Endometrial microvascular endothelial cells (primary cell): Measurements from ENCODE around the gene ELOA. TPM values are rescaled to one million over a fixed set of nuclear protein-coding genes. Genes with fewer than 3 reads are reported as not detected.
"Not testable (repeated sequence)": the region's sequence is repeated elsewhere in the genome, so short reads cannot be mapped to it uniquely, and the experiment has no call there.

Source experiments
- in situ Hi-C: cut with HindIII; loops from 2 replicates; pipeline ENCODE4 v1.10.0; 2017; ENCODE audit warnings: low sequenced_read_pairs, low pct_unique_long_range_greater_than_20kb; ENCODE audit errors: inconsistent ontology term
- total RNA-seq: library from RNA; depleted of rRNA; stranded (reverse); fragments of >200 nt; gene quantifications from one replicate; pipeline ENCODE4 v1.2.3, GENCODE V29; 2015; ENCODE audit errors: inconsistent ontology term

ELOA gene
- total RNA-seq, 1 donor from 2014 or later: 32.5 TPM

DNA sequence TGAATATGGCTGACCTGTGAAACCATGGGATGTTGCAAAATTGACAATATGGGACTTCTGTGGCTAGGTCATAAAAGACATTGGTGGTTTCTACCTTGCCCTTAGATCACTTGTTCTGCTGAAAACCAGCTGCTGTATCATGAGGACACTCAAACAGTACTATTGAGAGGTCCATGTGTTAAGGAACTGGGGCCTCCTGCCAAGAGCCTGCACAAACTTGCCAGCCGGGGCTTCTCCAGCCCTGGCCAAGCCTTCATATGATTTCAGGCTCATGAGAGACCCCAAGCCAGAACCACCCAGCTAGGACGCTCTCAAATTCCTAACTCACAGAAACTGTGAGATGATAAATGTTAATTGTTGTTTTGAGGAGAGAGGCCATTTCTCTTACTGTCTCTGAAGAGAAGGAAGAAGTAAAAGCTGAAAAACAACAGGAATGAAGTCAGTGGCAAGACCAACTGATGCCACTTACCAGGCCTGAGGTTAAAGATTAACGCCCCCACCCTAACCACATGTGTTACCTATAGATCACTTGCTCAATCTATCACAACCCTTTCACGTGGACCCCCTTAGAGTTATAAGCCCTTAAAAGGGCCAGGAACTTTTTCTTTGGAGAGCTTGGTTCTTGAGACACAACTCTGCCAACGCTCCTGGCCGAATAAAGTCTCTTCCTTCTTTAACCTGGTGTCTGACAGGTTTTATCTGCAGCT is 31.1 kb downstream of the ELOA start:
- in situ Hi-C loops: no loop called here

DNA sequence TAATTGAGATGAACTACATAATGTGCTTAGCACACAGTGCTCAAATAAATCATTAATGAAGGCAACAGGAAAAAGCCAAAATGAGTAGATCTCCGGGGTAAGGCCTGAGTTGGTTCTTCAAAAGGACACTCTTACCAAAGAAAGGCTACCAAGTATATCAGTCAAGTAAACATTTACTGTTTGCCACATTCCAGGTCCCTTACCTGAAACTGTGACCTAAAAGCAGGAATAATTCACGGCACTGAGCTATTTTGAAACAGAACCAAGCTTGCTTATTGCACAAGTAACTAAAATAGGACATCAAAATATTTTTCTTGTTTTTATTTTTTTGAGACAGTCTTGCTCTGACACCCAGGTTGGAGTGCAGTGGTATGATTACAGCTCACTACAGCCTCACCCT is 32.9 kb downstream of the ELOA start:
- in situ Hi-C loops: no loop called here

DNA sequence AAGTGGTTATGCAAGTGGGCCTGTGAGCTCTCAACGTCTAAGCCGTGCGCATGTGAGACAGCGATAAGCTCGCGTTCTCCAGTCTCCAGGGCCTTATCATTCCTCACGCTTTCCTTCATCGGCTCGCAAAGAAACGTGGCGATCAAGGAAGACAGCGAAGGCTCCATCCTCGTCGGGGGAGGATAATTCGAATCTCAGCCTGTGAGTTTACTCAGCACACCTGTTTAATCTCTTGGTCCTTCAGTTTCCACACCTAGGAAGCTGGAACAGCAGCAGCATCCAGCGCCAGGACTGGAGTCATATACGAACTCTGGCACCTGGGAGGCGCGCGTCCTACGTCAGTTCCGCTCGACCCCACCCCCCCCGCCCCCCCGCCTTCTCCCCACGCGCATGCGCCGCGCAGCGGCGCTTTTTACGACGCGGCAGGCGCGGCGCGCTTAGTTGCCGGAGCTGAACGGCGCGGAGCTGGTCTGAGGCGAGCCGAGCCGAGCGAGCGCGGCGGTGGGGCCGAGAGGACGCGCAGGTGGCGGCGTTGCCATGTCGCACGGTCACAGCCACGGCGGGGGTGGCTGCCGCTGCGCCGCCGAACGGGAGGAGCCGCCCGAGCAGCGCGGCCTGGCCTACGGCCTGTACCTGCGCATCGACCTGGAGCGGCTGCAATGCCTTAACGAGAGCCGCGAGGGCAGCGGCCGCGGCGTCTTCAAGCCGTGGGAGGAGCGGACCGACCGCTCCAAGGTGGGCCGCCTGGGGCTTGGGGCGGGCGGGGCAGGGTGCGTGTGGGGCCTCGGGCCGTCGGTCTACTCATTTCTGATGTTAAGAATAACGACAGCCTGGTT is 34.9 kb downstream of the ELOA start, which contains the start of gene PITHD1:
Gene PITHD1 (plus strand): TSS at position 440 of the 836 bp plus-strand sequence. CDS start 98 bp downstream, at position 538.
- in situ Hi-C loops: no loop called here

DNA sequence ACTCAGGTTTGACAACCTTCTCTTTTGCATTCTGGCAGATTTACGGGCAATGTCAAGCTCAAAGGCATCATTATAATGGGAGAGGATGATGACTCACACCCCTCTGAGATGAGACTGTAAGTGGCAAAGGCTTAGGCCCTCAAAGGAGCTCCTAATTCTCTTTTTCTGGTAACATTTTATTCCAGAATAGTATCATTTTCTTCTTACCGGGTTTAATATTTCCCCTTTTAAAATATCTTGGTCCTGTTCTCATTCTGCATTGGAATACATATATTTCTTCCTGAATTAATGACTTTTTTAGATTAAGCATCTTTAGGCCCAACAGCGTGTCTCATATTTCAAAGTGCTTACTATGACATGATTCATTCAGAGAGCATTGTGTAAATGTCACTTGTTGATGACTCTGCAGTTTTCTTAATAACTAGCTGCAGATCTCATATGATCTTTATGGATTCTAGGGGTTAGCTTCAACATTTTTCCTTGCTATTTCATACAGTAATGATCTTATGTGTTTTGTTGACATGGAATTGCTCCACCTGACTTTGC is 36.6 kb downstream of the ELOA start:
- in situ Hi-C loops: no loop called here

DNA sequence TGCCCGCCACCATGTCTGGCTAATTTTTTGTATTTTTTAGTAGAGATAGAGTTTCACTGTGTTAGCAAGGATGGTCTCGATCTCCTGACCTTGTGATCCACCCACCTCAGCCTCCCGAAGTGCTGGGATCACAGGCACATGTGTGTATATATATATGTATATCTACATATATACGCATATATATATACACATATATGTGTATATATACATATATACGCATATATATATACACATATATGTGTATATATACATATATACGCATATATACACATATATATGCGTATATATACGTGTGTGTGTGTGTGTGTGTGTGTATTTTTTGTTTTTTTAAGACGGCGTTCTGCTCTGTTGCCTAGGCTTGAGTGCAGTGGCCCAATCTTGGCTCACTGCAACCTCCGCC is 39.9 kb downstream of the ELOA start:
- in situ Hi-C loops: not testable (repeated sequence)

DNA sequence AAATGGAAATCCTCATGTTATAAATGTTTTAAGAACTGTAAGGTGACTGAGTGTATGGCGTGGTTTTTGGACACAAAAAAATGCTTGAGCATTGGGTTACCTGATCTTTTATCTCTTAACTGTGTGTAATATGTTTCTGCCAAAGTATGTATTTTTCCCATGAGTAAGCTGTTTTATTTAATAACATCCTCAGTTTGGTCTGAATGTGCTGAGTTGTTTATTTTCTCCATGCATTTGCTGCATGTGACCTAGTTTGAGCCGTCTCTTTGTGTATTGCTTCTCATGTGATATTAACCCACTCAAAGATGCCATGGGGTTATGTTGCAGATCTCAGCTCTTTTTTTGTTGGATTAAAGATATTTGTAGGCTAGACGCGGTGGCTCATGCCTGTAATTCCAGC is 41.6 kb downstream of the ELOA start:
- in situ Hi-C loops: no loop called here

DNA sequence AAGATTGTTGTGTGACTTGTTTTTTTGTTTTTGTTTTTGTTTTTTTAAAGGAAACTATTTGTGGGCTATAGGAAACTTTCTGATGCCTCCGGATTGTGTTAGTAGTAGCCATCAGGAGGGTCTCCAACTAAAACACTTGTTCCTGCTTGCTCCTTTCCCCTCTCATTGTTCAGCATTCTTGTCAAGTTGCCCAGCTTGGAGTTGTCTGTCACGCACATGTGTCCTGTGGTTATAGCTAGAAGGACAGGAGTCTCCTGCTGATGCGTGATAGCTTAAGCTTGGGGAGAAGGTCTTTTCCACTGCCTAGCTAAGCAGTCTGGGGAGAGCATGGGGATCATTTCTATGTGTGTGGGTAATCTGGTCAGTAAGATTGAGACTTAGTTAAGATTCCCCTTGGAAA is 44.4 kb downstream of the ELOA start:
- in situ Hi-C loops: no loop called here

DNA sequence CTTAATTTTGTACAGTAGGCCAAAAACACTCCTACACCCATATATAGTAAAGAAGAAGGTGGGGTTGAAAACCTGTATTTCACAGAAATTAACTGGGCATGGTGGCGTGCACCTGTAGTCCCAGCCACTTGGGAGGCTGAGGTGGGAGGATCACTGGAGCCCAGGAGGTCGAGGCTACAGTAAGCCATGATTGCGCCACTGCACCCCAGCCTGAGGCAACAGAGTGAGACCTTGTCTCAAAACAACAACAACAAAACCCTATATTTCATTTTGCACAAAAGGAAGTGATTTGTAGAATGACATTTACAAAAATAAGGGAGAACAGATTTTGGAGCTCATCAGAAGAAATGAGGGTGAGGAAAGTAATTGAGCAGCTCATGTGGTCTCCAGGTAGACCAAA is 45.4 kb downstream of the ELOA start:
- in situ Hi-C loops: no loop called here

DNA sequence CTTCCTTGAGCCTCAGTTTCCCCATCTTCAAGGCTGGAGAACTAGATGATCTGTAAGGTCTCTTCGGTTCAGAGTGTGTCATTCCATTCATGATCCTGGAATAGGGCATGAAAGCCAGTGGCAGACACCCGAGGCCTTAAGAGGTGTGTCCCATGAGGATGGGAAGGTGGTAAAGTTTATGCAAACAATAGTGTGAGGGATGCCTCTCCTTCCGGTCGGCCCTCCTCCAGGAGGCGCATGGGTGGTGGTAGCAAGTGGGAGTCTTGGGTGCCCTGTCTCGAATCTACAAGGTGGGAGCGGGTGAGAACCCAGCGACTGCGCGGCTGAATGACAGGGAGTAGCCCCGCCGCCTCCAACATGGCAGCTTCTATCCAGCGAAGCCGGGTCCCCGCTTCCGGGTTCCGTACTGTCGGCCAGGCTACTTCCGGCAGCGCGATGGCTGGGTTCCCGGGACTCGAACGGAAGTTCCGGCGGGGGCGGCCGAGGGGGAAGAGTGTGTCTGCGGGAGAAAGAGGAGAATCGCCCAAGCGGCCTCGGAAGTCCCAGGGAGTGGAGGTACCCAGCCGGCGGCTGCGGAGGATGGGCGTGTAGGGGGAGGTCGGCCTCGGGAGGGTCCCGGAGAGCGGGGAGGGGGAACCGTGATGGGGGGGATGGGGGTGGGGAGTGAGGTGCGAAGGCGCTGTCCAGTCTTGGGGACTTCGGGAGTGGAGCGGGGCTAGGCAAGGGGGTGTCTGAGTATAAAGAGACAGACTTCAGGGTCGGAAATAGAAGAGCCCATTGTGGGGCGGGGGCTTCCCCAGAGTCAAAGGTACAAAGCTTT is 47.6 kb downstream of the ELOA start, which contains the start of gene LYPLA2:
Gene LYPLA2 (plus strand): TSS at position 450 of the 820 bp plus-strand sequence. CDS start 1,538 bp downstream, outside the sequence.
- in situ Hi-C loops: no loop called here

DNA sequence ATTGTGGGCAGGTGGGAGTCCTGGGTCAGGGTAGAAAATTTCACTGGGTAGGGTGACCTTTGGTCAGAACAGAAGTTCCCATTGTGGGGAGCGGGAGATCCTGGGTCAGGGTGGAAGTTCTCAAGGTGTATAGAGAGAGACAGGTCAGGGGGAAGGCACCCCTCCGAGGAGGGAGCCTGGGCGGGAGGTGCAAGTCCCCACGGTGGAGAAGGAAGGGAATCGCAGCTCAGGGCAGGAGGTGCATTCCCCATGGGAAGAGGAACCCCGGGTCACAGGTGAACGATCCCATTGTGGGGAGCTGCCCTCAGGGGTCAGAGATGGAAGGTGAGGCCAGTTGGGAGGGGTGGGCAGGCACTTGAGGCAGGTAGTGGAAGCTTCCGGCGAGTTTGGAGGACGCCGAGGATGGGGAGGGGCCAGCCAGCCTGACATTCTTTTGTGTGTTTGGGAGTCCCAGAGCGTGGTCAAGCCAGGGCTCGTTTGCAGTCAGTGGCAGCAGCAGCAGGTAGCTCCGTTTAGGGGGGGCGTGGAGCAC is 48.3 kb downstream of the ELOA start:
- in situ Hi-C loops: no loop called here

DNA sequence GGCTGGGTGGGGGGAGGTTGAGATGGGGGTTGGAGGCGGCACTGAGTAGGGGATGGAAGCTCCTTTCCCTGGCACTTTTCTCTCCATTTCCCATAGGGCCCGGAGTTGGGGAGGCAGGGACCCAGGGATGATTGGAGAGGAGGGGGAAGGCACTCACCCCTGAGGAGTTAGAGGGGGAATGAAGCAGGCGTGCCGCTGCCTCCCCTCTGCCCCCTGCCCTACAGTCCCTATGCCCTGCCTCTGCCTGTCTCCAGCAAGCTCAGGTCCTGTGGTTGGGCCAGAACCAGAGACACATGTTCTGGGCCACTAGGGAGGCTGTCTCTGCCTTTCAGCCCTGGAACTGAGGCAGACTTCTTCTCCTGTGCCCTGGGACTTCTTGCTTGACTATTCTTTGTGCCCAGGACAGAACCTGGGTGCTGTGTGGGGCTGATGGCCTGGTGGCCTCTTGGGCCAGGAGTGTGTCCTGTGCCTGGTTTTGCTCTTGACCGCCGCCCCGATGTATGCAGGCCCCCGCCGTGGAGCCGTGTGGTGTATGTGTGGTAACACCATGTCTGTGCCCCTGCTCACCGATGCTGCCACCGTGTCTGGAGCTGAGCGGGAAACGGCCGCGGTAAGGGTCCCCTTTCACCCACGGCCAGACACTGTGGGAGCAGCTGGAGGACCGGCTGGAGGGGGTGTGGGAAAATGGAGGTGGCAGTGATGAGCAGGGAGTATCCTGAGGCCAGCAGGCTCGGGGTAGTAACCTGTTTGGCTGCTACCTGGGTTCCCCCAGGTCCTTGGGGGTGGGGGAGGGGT is 49.1 kb downstream of the ELOA start:
- in situ Hi-C loops: no loop called here

DNA sequence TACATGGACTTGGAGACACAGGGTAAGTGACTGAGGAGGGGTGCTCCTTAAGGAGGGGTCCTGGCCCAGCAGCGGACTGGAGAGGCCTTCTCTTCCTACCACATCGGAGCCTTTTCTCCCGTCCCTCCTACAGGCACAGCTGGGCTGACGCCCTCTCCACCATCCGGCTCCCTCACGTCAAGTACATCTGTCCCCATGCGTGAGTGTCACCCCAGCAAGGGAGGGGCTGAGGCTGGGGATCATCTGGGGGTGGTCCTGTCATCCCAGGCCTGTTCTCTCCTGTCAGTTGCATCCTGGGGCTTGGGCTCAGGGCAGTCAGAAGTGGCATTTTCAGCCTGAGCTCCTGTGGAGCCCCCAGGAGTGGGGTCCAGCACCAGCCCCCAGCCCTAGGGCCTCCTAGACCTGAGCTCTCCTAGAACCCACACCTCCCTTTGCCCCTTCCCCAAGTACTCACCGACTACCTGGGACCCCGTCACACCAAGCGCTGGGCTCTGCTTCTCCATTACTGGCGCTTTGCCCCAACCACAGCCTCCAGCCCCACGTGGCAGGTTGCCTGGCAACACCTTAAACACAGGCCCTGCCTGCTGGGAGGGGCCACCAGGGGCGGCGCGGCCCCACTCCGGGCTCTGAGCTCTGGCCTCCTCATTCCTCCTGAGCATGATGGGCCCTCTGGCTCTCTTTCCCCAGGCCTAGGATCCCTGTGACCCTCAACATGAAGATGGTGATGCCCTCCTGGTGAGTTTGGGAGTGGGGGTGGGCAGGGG is 49.9 kb downstream of the ELOA start:
- in situ Hi-C loops: no loop called here

DNA sequence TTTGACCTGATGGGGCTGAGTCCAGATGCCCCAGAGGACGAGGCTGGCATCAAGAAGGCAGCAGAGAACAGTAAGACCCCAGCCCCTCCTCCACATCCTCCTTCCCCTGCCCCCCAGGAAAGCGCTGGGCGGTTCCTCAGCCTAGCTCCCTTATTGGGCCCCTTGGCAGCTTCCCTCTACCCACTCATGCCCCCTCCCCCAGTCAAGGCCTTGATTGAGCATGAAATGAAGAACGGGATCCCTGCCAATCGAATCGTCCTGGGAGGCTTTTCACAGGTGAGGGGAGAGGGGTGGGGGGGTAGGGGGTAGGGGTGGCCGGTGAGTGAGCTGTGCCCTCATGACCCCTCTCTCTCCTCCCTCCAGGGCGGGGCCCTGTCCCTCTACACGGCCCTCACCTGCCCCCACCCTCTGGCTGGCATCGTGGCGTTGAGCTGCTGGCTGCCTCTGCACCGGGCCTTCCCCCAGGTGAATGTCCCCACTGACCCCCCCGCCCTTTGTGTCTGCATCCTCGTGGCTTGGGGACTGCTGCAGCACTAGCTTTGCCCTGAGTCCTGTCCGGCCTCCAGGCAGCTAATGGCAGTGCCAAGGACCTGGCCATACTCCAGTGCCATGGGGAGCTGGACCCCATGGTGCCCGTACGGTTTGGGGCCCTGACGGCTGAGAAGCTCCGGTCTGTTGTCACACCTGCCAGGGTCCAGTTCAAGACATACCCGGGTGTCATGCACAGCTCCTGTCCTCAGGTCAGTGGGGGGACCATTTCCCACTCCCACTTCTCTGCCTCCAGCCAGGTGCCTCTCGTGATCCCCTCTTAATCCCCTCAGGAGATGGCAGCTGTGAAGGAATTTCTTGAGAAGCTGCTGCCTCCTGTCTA is 50.8 kb downstream of the ELOA start:
- in situ Hi-C loops: no loop called here

DNA sequence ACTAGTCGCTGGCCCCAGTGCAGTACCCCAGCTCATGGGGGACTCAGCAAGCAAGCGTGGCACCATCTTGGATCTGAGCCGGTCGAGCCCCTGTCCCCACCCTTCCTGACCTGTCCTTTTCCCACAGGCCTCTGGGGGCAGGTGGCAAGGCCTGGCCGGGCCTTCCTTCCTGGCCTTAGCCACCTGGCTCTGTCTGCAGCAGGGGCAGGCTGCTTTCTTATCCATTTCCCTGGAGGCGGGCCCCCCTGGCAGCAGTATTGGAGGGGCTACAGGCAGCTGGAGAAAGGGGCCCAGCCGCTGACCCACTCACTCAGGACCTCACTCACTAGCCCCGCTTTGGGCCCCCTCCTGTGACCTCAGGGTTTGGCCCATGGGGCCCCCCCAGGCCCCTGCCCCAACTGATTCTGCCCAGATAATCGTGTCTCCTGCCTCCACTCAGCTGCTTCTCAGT is 51.5 kb downstream of the ELOA start:
- in situ Hi-C loops: not testable (repeated sequence)

DNA sequence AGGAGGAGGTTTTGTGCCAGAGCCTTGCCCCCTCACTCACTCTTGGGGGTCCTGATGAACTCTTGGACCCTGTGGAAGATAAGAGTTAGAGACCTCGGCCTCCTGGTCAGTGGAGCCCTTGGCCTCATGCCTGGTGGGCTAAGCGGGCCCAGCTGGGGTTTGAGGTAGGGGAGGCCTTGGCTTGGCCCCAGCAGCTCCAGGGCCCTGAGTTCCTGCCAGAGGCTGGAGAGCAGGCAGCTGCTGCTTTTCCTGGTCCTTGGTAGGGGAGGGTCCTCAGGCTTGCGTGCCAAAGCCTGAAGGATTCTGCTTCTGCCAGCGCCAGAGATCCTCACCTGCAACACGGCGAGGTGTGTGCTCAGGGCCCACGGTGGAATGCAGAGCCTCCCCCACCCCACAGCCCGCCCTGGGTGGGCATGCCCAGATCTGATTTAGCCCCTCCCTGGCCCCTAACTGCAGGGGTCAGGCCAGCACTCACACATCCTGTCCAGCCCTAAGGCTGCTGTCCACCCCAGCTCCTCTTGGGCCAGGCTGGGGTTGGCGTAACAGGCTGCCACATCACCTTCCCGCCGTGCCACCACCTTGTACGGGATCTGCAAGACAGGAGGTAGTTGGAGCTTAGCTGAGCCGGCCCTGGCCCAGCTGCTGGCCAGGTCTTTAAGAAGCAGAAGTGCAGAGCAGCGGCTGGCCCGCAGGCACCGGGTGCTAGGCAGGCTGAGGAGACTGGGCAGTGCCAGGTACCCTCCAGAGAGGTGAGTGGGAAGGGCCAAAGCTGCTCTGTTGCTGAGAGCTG is 52.6 kb downstream of the ELOA start:
- in situ Hi-C loops: no loop called here
